Prostate gland (tissue), 2 donors: ENCODE measurements around the gene FAM24B. TPM values are rescaled to one million over a fixed set of nuclear protein-coding genes. Genes with fewer than 3 reads are reported as not detected.

Experiments
- DNase-seq: peaks from one replicate; pipeline ENCODE4 v3.0.0-alpha.2; 2019; ENCODE audit warnings: low spot score
- H3K27ac ChIP-seq, 2 donors: fragments of 200-600 bp; sonication (generic); 2 replicates each; pipeline ENCODE4 v1.5.1; 2017 to 2019
- H3K27me3 ChIP-seq: fragments of 200-600 bp; sonication (generic); replicated peaks from 2 replicates; pipeline ENCODE4 v1.5.1; 2019; ENCODE audit not compliant: insufficient read depth
- H3K36me3 ChIP-seq, 2 donors: fragments of 200-600 bp; sonication (generic); 1 replicate in 1 of 2; 2 replicates in 1 of 2; pipeline versions ENCODE4 v1.5.1 to v1.8.1; 2017 to 2019
- H3K4me1 ChIP-seq: fragments of 200-600 bp; sonication (generic); replicated peaks from 2 replicates; pipeline ENCODE4 v1.5.1; 2019
- H3K4me3 ChIP-seq, 2 donors: fragments of 200-600 bp; sonication (generic); 2 replicates each; pipeline ENCODE4 v1.5.1; 2017 to 2019
- H3K9me3 ChIP-seq: fragments of 200-600 bp; sonication (generic); 2 replicates; pipeline ENCODE4 v1.5.1; 2017
- CTCF ChIP-seq, 4 experiments: fragments of 200-600 bp in 2 of 4; fragments of 450-650 bp in 2 of 4; sonication (generic) in 2 of 4; IDR thresholded peaks; 1 replicate in 3 of 4; 2 replicates in 1 of 4; pipeline ENCODE4 v1.5.1; 2016 to 2019; ENCODE audit warnings: antibody characterized with exemption in 4 of 4, mild to moderate bottlenecking in 2 of 4, moderate library complexity in 2 of 4
- POLR2A ChIP-seq: fragments of 450-650 bp; IDR thresholded peaks from one replicate; pipeline ENCODE4 v1.6.1; 2016; ENCODE audit warnings: antibody characterized with exemption, mild to moderate bottlenecking
- POLR2AphosphoS5 ChIP-seq: sonication (generic); formaldehyde crosslinking; IDR thresholded peaks from one replicate; pipeline ENCODE4 v1.6.1; 2017; ENCODE audit warnings: antibody characterized with exemption
- WGBS: methylation state at CpG from one replicate; pipeline ENCODE4 v1.1.5; 2018; 5-methylcytosine and 5-hydroxymethylcytosine counted together
- intact Hi-C: fragments of 100-400 bp; cut with DNase I; formaldehyde crosslinking; loops from one replicate; pipeline ENCODE4 v1.14.2; 2022
- total RNA-seq, 2 donors: library from RNA; depleted of rRNA; stranded (reverse); fragments of >200 nt; gene quantifications; one replicate each; pipeline ENCODE4 v1.1.0, GENCODE V29; 2016

Gene FAM24B
- total RNA-seq, 2 donors from 2014 or later, result 5.7 to 5.9 TPM

- intact Hi-C loops, result no loop called here
- Histone ChIP-seq H3K4me1 (no peaks in the 10 kb centered on the region), H3K4me3 (no peak overlapping the region), H3K27me3 (no peaks in the 10 kb centered on the region), H3K27ac (no peak overlapping the region), H3K9me3 (no peaks in the 10 kb centered on the region), H3K36me3 (no peaks in the 10 kb centered on the region)
- no peak for DNase-seq
- TF ChIP-seq POLR2AphosphoS5, result no peak
- TF ChIP-seq CTCF (IDR thresholded peaks at IDR 0.05), result no peak
- no peak for TF ChIP-seq POLR2A
- WGBS, result 97% methylated on average over 2 of the region's 2 CpGs
Measured at GRCh38 chr10:122835908-122836307, 43.5 kb downstream of the FAM24B start.

GRCh38 chr10:122830965-122831353 is 48.4 kb downstream of the FAM24B start:
- Histone ChIP-seq H3K4me3 (no peak overlapping the region), H3K27ac (no peak overlapping the region), H3K4me1 (no peaks in the 10 kb centered on the region), H3K36me3 (no peaks in the 10 kb centered on the region), H3K9me3 (no peaks in the 10 kb centered on the region), H3K27me3 (no peaks in the 10 kb centered on the region)
- WGBS, result 36% methylated on average over 1 of the region's 1 CpG
- intact Hi-C loops, result no loop called here
- TF ChIP-seq POLR2AphosphoS5 (no peak), CTCF (IDR thresholded peaks at IDR 0.05) (no peak), POLR2A (no peak)
- DNase-seq, result no peak

GRCh38 chr10:122830273-122830964 is 49.0 kb downstream of the FAM24B start:
- DNase-seq, result no peak
- Histone ChIP-seq H3K9me3 (no peaks in the 10 kb centered on the region), H3K27ac (no peak overlapping the region), H3K27me3 (no peaks in the 10 kb centered on the region), H3K36me3 (no peaks in the 10 kb centered on the region), H3K4me3 (no peak overlapping the region), H3K4me1 (no peaks in the 10 kb centered on the region)
- WGBS, result 84% methylated on average over 7 of the region's 7 CpGs
- TF ChIP-seq POLR2AphosphoS5 (no peak), POLR2A (no peak), CTCF (IDR thresholded peaks at IDR 0.05) (no peak)
- intact Hi-C loops, result no loop called here

GRCh38 chr10:122829454-122829853 is 49.9 kb downstream of the FAM24B start:
- TF ChIP-seq POLR2A, result no peak
- TF ChIP-seq POLR2AphosphoS5, result no peak
- TF ChIP-seq CTCF (IDR thresholded peaks at IDR 0.05), result no peak
- H3K4me1 ChIP-seq, result no peaks in the 10 kb centered on the region
- intact Hi-C loops, result no loop called here
- H3K27me3 ChIP-seq, result no peaks in the 10 kb centered on the region
- no peak overlapping the region for H3K27ac ChIP-seq
- H3K9me3 ChIP-seq, result no peaks in the 10 kb centered on the region
- H3K36me3 ChIP-seq, result no peaks in the 10 kb centered on the region
- DNase-seq, result no peak
- 73% methylated on average over 8 of the region's 8 CpGs for WGBS
- H3K4me3 ChIP-seq, result no peak overlapping the region

- WGBS, result 90% methylated on average over 4 of the region's 4 CpGs
- intact Hi-C loops, result no loop called here
Measured at GRCh38 chr10:122828716-122829255, 50.6 kb downstream of the FAM24B start.

More at GRCh38 chr10:122828716-122829255, 50.6 kb downstream of the FAM24B start:
- no peaks in the 10 kb centered on the region for H3K36me3 ChIP-seq
- H3K4me3 ChIP-seq, result no peak overlapping the region
- DNase-seq, result no peak
- H3K4me1 ChIP-seq, result no peaks in the 10 kb centered on the region
- H3K27me3 ChIP-seq, result no peaks in the 10 kb centered on the region
- no peak overlapping the region for H3K27ac ChIP-seq
- TF ChIP-seq CTCF (IDR thresholded peaks at IDR 0.05) (no peak), POLR2AphosphoS5 (no peak), POLR2A (no peak)
- H3K9me3 ChIP-seq, result no peaks in the 10 kb centered on the region
